Activated CD8-positive, alpha-beta memory T cell treated with anti-CD3 and anti-CD28 coated beads, Interleukin-2, amount 50 U/mL, for 4 hours (primary cell): ENCODE data around the gene RASL11B.

Experiments used
- DNase-seq: peaks from one replicate; pipeline ENCODE4 v3.0.0-alpha.2; 2020

The RASL11B gene

DNA sequence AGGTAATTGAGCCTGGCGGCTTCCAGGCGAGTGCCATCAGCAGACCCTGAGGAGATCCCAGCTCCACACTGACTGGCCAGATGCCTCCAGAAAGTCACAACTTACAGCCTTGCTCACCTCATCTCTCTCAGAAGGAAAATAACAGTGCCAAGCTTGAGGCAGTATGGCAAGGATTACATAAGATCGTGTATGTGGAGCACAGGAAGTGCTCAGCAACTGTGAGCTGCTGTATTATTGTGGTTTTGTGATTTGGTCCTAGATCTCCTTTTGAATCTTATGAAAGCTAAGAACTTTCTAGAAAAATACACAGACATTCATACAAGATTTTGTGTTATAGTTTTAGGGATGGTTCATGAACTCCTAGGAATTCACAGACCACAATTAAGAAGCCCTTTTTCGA is 14.0 kb downstream of the RASL11B start:
- DNase-seq, result no peak

GRCh38 chr4:52877036-52877435 is 14.9 kb downstream of the RASL11B start:
- no peak for DNase-seq

GRCh38 chr4:52877694-52878093 is 15.6 kb downstream of the RASL11B start:
- DNase-seq, result no peak

- DNase-seq, result no peak
Observed at GRCh38 chr4:52879471-52879870, 17.4 kb downstream of the RASL11B start.

GRCh38 chr4:52880994-52881393 is 18.9 kb downstream of the RASL11B start:
- no peak for DNase-seq

DNA sequence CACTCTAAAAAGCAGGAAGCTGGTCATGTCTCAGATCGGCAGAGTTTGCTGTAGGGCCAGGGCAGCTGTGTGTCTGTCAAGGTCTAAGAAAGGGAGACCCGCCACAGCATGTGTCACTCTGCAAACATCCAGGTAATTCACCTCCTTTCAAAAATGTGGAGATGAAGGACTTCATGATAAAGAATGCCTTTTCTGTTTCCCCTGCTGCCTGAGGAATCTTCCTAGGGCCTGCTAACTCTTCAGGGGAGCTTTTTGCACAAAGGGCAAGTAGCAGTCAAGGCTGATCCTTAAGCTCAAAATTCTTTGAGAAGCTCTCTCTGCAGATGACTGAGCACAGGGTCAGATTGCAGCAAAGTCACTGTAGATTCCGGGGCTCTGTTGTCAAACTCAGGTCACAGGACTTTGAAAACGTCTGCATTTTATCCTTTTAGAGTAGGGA is 21.1 kb downstream of the RASL11B start:
- DNase-seq, result no peak

DNA sequence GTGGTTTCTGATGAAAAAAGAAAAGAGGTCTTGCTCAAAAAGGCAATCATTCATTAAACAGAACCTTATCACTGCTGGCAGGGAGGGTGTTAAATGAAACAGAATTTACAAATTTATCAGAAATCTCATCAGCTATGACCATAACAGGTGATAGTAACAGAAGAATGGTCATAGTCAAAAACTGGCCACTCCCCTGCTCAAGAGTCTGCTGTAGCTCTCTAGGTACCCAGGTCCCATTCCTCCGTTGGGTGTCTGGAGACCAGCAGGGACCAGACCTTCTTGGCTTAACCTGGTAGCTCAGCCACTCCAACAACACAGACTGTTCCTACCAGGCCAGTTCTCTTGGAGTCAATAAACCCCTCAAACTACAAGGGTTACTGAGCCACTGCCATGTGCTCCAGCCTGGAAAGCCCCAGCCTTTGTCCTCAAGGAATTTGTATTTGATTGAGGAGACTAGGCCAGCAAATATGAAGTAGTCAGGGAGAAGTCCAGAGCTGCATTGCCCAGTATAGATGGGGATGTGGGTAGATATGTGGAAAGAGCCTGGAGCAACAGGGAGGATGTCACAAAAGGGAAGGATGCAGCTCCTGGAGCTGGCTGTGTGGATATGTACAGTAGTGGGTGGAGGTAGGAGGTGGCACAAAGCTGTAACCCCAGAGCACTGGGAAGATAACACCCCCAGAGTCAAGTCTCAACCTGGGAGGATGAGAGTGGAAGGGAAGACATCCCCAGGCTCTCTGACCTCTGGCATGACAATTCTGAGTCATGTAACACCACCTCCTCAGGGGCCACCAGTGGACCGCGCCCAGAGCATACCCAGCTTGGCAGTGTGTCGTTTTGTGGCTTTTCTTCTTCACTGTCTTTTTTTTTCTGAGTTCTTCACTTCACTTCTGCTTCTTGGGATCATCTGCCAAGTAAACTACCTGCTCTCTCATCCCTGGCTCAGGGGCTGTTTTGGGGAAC is 21.9 kb downstream of the RASL11B start:
- DNase-seq, result no peak

DNA sequence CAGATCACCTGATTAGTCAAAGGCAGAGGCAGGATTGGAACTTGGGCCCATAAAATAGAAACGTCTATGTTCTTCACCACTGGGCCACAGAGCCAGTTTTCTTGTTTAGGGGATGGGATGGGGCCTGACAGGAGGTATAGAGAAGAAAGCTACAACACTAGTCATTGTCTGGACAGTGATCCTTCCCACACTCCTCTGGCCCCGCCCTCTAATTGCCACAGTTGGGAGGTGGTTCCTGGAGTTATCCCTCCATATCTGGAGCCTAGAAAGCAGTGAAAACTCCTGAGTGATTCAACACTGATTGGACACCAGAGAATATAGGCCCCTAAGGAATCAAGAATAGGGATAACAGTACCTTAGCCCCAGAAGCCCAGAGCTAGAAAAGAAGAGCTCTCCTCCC is 22.9 kb downstream of the RASL11B start:
- DNase-seq, result no peak

DNA sequence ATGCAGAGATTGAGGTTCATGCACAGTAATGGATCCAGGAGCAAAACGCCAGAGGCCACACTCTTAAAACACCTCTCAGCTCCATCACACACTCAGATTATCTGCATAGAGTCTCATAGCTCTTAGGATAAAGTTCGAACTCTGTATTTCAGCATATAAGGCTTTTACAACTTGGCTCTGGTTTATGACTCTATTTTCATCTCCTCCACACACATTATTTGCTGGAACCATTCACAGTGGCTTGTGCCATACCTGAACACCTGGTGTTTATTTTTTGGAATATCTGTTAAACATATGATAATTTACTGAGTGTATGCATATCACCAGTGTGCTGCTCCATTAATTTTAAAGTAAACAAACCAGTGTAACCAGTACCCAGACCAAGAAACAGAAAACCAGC is 27.2 kb downstream of the RASL11B start:
- DNase-seq, result no peak

DNA sequence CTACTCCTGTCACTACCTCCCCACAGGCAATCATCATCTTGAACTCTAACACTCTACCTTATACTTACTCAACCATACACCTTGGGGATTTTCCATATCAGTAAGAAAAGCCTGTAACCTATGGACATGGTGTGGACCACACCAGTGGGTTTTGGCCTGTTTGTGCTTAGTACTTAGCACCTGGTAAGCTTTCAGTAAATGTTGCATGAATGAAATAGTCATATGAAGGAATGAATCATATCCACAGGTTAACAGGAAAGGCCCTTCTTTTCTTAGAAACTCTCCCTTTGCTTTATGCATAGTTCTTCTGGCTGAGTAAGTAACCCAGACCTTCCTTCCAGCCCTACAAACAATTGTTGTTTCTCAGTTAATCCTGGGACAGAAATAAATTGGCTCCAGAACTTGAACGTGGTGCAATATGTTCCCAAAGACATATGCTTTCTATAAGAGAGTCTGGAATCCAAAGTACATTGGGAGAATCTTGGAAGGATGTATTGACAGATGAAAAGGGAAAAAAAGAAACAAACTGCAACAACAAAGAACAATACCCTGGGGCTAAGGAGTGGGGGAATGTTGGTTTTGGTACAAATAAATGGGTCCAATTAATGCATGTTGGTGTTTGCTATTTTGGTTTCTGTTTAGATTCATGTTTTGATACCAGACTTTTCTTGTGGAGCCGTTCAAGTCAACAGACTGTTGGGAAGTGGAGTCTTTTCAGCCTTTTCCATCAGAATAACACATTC is 27.8 kb downstream of the RASL11B start:
- DNase-seq, result no peak

DNA sequence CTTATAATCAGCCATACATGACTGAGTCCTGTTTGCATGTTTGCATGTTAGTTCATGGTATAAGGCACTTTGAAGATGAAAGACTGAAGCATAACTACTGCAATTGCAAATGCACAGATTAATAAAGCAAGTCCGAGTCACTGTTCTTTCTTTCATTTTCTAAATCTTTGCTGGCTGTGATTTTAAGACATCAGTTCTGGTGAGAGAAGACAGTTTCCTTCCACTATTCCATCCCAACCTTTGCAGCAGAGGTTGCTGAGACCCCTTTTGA is 28.3 kb downstream of the RASL11B start:
- no peak for DNase-seq

GRCh38 chr4:52891743-52892142 is 29.6 kb downstream of the RASL11B start:
- no peak for DNase-seq

GRCh38 chr4:52892880-52893279 is 30.8 kb downstream of the RASL11B start:
- DNase-seq, result no peak

- DNase-seq, result no peak
Observed at GRCh38 chr4:52894443-52894842, 32.3 kb downstream of the RASL11B start.

DNA sequence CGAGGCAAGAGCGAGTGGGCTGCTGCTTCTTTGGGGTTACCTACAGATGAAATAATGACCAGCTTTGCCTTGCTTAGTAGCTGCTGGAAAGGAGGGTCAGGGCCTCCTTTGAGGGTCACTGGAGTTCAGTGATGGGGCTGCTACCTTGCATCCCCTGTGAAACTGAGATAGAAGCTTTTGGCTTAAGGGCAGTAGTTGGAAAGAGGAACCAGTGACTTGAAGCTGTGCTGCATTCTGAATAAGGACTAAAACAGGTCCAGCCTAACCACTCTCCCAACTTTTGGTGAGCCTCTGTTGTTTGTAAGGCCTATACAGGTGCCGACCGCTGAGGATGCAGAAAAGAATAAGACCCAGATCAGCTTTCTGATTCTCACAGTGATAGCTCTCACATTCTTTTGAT is 41.2 kb downstream of the RASL11B start:
- DNase-seq, result no peak

DNA sequence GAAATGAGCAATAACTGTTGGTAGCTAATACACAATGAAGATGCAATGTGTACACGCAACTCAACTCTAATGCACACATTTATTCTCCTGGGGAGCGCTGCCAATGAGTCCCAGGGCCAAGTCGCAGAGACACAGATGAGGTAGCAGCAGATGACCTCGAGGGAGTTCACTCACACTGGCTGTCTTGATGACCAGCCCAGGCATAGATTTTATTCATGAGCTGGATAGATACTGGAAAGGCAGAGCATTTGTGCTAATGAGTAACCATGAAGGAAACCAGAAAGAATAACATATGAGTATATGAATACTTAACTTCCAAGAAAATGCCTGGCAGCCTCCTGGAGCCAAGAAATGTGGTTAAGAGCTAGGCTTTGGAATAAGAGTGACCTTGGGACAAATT is 42.3 kb downstream of the RASL11B start:
- no peak for DNase-seq

DNA sequence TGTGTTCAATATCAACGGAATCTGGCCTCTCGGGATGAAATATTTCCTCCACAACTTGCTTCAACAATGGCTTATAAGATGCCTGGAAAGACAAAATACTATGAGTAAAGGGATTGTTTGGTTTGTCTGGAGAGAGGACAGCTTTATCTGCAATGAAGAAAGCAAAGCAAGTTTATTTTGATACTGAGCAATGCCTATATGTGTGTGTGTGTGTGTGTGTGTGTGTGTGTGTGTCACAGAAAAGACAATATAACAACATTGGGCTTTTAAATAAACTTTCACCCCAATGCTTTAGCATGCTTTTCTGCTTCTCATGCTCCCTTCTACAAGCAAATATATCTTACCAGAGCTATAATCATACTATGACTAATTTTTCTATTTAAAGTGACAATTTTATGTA is 45.4 kb downstream of the RASL11B start:
- no peak for DNase-seq

- DNase-seq, result no peak
Observed at GRCh38 chr4:52910115-52910514, 48.0 kb downstream of the RASL11B start.

DNA sequence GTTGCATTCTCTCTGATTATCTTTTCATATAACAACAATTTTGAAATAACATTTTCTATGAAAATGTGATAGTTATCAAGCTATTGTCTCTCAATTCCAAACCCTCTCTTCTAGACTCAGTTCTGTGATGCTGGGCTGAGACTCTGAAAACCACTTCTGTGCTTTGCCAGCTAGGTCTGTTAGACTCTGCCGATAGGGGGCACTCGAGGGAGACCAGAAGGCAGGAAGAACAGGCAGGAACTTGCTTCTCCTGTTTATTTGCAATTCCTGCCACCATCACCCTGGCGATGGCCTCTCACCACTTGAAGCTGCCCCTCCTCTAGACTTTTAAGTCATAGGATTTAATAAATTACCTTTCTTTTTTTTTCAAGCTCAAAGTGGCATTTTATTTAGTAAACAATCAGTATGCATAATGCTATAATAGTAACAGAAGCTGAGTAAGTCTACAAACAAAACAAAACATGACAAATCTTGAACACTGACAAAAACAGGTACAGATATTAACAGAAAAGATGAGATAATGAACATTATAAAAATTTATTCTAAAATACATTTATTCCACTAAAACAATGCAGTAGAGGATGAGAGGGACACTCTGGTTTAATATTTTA is 49.7 kb downstream of the RASL11B start:
- peak; percentile 58 for DNase-seq

DNA sequence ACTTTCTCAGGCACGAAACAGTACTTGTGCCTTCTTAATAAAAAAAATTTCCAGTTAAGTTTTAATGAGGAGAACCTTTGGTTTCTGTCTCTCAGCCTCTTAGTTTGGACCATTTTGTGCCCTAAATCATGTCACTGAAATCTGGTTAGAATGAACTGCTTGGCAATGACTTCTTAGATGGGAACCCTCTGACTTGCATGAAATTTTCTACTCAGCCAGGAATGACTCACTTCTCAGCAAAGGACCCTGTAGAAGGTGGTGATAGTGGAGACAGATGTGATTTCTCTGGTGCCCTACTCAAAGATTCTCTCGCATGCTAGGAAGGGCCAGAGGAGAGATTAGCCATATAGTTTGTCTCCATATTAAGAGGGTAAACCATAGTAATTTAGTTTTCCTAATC is 50.5 kb downstream of the RASL11B start:
- no peak for DNase-seq

- DNase-seq, result no peak
Observed at GRCh38 chr4:52914051-52914605, 52.0 kb downstream of the RASL11B start.

DNA sequence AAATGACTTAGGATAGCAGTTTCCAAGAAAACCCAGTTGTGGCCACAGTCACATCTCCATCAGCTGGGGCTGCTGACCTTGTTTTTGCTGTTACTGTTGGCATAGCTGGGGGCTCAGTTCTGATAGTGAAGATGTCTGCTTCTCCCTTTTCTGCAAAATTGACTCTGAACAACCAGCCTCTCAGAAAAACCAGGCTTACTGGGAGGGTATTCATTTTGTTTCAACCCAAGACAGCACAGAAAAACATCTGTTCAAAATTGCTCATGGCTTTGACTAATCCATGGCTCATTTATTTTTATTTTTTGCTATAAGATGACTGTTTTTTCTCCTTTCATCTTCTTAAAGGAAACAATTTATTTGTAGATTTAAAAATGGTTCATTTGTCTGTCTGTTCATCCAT is 53.1 kb downstream of the RASL11B start:
- DNase-seq, result no peak

- DNase-seq, result no peak
Observed at GRCh38 chr4:52915730-52916300, 53.7 kb downstream of the RASL11B start.
